ENCODE results near the gene SNX3.

- TF ChIP-seq SUZ12 (IDR thresholded peaks at IDR 0.05; ENCODE audit: extremely low read depth, insufficient read depth, insufficient read length) (no peak), YY1 (IDR thresholded peaks at IDR 0.05; ENCODE audit: insufficient read depth, insufficient read length) (no peak)
Observed at GRCh38 chr6:108164543-108164814, 96.4 kb downstream of the SNX3 start.
